Measurements from ENCODE around the gene COPS7A. TPM values are rescaled to one million over a fixed set of nuclear protein-coding genes. Genes with fewer than 3 reads are reported as not detected.

COPS7A gene
- total and polyA plus RNA-seq, 2 donors (not counting 1 experiment from before 2014, with no cell fraction given) = 28.3 to 46.0 TPM

DNA sequence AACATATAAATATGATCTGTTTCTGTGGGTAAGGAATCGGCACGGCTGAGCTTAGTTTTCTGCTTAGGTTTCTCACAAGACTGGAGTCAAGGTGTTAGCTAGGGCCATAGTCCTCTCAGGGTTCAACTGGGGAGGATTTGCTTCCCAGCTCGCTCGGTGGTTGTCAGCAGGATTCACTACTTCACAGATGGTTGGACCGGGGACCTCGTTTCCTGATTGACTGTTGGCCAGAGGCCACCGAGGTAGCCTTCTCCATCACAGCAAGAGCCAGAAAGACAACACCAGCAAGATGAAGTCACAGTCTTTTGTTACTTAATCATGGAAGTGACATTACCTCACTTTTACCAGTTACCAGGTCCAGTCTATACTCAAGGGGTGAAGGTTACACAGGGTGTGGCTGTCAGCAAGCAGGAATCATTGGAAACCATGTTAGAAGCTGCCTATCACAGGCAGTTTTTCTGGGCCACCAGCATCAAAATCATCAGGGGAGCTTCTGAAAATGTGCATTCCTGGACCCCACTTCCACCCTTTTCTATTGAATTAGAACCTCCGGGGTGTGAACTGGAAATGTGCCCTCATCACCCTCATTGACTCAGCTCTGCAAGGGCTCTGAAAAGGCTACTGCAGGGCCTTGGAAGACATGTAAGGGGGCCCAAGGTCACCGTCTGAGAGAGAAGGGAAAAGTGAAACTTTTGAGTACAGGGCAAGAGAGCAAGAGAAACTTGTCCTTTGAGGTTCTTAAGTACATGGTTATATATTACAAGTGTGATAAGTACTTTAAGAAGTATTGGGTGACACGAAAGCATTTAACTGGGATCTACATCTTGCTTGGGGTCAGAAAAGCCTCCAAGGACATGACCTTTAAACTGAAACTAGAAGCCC is 10.9 kb downstream of the COPS7A start:
- no peaks in the 10 kb centered on the region for H3K9me3 ChIP-seq (ENCODE audit: control extremely low read depth in 1 of 3, control insufficient read depth in 2 of 3, insufficient read depth in 1 of 3, low read length in 2 of 3)
- H3K36me3 ChIP-seq (replicated peaks in 1 of 2; ENCODE audit: control extremely low read depth in 1 of 2, control insufficient read depth in 1 of 2, extremely low read depth in 1 of 2, insufficient read depth in 2 of 2, low read length in 1 of 2) = peaks cover 6 to 28% of the 10 kb centered on the region in 2 experiments
- ATAC-seq (ENCODE audit: low read depth) (no peak), DNase-seq (no peak)
- Mint-ChIP-seq H3K4me1 (no peaks in the 10 kb centered on the region), H3K27ac (no peak overlapping the region), H3K9me3 (ENCODE audit: insufficient read depth) (no peaks in the 10 kb centered on the region), H3K4me3 (no peak overlapping the region), H3K27me3 (no peaks in the 10 kb centered on the region)
- no peaks in the 10 kb centered on the region for H3K79me2 ChIP-seq (ENCODE audit: control insufficient read depth, insufficient read depth, low read length)
- H3K4me2 ChIP-seq (replicated peaks; ENCODE audit: low read depth, low read length, poor library complexity, severe bottlenecking) = no peak overlapping the region
- no peak overlapping the region for H2AFZ ChIP-seq (ENCODE audit: insufficient read depth, low read depth, low read length, poor library complexity, severe bottlenecking)
- WGBS (ENCODE audit: insufficient coverage) = 97% methylated on average over 10 of the region's 10 CpGs
- TF ChIP-seq EZH2 (IDR thresholded peaks at IDR 0.05; ENCODE audit: borderline replicate concordance, insufficient read depth, low read depth, low read length, poor library complexity, severe bottlenecking) = no peak
- TF ChIP-seq, protein P1, sequence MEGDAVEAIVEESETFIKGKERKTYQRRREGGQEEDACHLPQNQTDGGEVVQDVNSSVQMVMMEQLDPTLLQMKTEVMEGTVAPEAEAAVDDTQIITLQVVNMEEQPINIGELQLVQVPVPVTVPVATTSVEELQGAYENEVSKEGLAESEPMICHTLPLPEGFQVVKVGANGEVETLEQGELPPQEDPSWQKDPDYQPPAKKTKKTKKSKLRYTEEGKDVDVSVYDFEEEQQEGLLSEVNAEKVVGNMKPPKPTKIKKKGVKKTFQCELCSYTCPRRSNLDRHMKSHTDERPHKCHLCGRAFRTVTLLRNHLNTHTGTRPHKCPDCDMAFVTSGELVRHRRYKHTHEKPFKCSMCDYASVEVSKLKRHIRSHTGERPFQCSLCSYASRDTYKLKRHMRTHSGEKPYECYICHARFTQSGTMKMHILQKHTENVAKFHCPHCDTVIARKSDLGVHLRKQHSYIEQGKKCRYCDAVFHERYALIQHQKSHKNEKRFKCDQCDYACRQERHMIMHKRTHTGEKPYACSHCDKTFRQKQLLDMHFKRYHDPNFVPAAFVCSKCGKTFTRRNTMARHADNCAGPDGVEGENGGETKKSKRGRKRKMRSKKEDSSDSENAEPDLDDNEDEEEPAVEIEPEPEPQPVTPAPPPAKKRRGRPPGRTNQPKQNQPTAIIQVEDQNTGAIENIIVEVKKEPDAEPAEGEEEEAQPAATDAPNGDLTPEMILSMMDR (IDR thresholded peaks at IDR 0.05) = no peak
- no peak overlapping the region for H3K9ac ChIP-seq (ENCODE audit: low read length)
- intact Hi-C loops (cut with micrococcal nuclease) = loop anchor here (1.0 kb wide), 2 partner anchors 45 to 91 kb away; no protein-coding TSS in a partner anchor
- no peak overlapping the region for H3K27ac ChIP-seq (ENCODE audit: low read length in 2 of 2)
- H3K4me3 ChIP-seq (ENCODE audit: control extremely low read depth in 1 of 5, extremely low read depth in 1 of 5, insufficient read depth in 1 of 5, low read depth in 2 of 5, low read length in 4 of 5) = no peak overlapping the region
- ChIA-PET POLR2A (no interaction called here), CTCF (interaction anchor here (0.7 to 1.5 kb wide), 7 partner anchors 11 to 58 kb away, joined by 3 to 5 read pairs (median 3); partner anchors contain the start of gene COPS7A)
- no peaks in the 10 kb centered on the region for H3K4me1 ChIP-seq (ENCODE audit: control insufficient read depth in 2 of 2, insufficient read depth in 2 of 2, low read length in 2 of 2)
- peaks cover 6% of the 10 kb centered on the region for H4K20me1 ChIP-seq (ENCODE audit: control insufficient read depth, insufficient read depth, low read length, poor library complexity, severe bottlenecking)
- no peaks in the 10 kb centered on the region for H3K27me3 ChIP-seq (replicated peaks in 1 of 4; ENCODE audit: control extremely low read depth in 1 of 4, control insufficient read depth in 3 of 4, insufficient read depth in 4 of 4, low read length in 3 of 4)

Measured in B cell (primary cell).